BLaER1 treated with 17β-estradiol and CSF1 and Interleukin-3, amounts not matched to agents 10 nM and 100 nM (cell line): ENCODE measurements around the gene IRAK2.

Source experiments
- H3K27ac ChIP-seq, 11 experiments: shearing (Covaris generic); formaldehyde crosslinking; 2 replicates each; pipeline ENCODE4 v1.8.1; 2022
- H3K27me3 ChIP-seq, 11 experiments: shearing (Covaris generic); formaldehyde crosslinking; 2 replicates each; pipeline ENCODE4 v1.8.1; 2022
- H3K36me3 ChIP-seq, 11 experiments: shearing (Covaris generic); formaldehyde crosslinking; 2 replicates each; pipeline ENCODE4 v1.8.1; 2022
- H3K4me1 ChIP-seq, 10 experiments: shearing (Covaris generic); formaldehyde crosslinking; 2 replicates each; pipeline ENCODE4 v1.8.1; 2022
- H3K4me2 ChIP-seq, 11 experiments: shearing (Covaris generic); formaldehyde crosslinking; 2 replicates each; pipeline ENCODE4 v1.8.1; 2022
- H3K4me3 ChIP-seq, 10 experiments: shearing (Covaris generic); formaldehyde crosslinking; 2 replicates each; pipeline ENCODE4 v1.8.1; 2022
- H3K9ac ChIP-seq, 11 experiments: shearing (Covaris generic); formaldehyde crosslinking; 2 replicates each; pipeline ENCODE4 v1.8.1; 2022
- H3K9me3 ChIP-seq, 11 experiments: shearing (Covaris generic); formaldehyde crosslinking; replicated peaks in 1 of 11; 2 replicates each; pipeline ENCODE4 v1.8.1; 2022
- H4K20me1 ChIP-seq, 11 experiments: shearing (Covaris generic); formaldehyde crosslinking; 2 replicates each; pipeline ENCODE4 v1.8.1; 2022
- Cebpa-rat ChIP-seq, 11 experiments: shearing (Covaris generic); IDR thresholded peaks; 2 replicates each; pipeline ENCODE4 v1.8.1; 2022

IRAK2 gene

DNA sequence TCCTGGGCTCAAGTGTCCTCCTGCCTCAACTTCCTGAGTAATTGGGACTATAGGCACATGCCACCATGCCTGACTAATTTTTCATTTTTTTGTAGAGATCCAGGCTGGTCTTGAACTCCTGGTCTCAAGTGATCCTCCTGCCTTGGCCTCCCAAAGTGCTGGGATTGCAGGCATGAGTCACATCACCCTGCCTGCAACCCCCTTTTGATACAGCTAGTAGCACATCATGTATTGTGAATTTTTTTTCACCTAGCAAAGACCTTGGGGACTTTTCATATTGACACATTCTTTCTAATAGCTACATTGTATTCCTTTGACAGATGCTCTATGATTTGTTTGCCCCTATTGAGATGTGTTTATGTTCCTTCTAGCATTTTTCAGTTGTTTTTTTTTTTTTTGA lies 14.2 kb downstream of the IRAK2 start:
- no peaks in the 10 kb centered on the region for H4K20me1 ChIP-seq
- TF ChIP-seq Cebpa-rat (IDR thresholded peaks at IDR 0.05): no peak
- H3K27ac ChIP-seq: peak overlapping the region in 8 of 11 experiments; percentile 13 to 99 (median 96); a peak in 10 of 22 replicates
- no peaks in the 10 kb centered on the region for H3K9me3 ChIP-seq
- no peaks in the 10 kb centered on the region for H3K27me3 ChIP-seq
- H3K36me3 ChIP-seq: peaks cover 0 to 52% (median 22%) of the 10 kb centered on the region in 11 experiments; a peak in 16 of 22 replicates
- peak overlapping the region in 10 of 11 experiments; percentile 3 to 96 (median 92); a peak in 14 of 22 replicates for H3K4me2 ChIP-seq
- peaks cover 60 to 92% (median 79%) of the 10 kb centered on the region in 10 experiments for H3K4me1 ChIP-seq
- H3K4me3 ChIP-seq: no peak overlapping the region
- H3K9ac ChIP-seq: peak overlapping the region in 1 of 11 experiments; percentile 6; a peak in 1 of 22 replicates

DNA sequence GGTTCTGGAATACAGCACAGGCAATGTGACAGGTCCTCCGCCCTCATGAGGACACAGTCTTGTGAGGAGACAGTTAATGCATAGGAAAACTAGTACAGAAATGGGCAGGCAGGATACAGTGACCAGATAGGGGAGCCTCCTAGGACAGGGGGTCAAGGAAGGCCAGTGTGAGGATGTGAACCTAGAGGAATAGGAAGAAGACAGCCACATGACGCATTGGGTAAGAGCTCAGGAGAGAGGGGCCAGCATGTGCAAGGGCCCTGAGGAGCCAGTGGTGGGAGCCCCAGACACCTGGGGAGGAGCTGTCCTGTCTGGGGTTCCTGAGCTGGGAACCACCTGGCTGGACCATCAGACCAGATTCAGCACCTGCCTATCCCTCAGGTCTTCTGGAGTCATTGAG lies 15.6 kb downstream of the IRAK2 start:
- H3K9ac ChIP-seq: peak overlapping the region; percentile 47 to 86 (median 80); a peak in 20 of 22 replicates
- peak overlapping the region in 4 of 10 experiments; percentile 1 to 48 (median 17); a peak in 3 of 20 replicates for H3K4me3 ChIP-seq
- H3K27me3 ChIP-seq: no peaks in the 10 kb centered on the region
- H3K27ac ChIP-seq: peak overlapping the region; percentile 44 to 99 (median 96); a peak in 21 of 22 replicates
- no peaks in the 10 kb centered on the region for H4K20me1 ChIP-seq
- no peaks in the 10 kb centered on the region for H3K9me3 ChIP-seq
- no peak for TF ChIP-seq Cebpa-rat (IDR thresholded peaks at IDR 0.05)
- peaks cover 0 to 59% (median 27%) of the 10 kb centered on the region in 11 experiments; a peak in 16 of 22 replicates for H3K36me3 ChIP-seq
- H3K4me2 ChIP-seq: peak overlapping the region; percentile 70 to 96 (median 90)
- peaks cover 74 to 92% (median 83%) of the 10 kb centered on the region in 10 experiments for H3K4me1 ChIP-seq

DNA sequence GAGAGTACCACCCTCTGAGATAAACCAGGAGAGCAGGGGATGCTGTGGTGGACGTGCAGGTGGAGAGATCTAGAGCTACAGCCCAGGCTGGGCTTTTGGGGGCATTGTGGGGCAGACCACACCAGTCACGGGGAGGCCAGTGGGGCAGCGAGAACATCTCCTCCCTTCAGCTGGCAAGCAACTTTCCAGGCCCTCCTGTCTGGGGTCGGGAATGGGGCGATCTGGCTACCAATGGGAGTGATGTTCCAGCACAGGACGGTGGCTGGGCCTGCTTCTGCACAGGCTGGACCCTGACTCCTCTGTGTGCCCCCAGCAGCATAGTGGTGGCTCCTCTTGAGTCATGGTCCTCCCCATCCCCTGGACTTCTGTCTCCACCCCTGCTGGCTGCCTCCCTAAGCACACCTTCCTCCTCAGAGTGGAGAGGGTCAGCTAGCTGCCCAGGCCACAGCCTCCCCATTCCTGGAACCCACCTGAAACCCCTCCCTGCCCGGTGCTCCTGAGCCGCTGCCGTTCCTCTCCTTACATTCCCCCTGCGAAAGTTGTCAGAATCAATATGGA lies 16.1 kb downstream of the IRAK2 start:
- Histone ChIP-seq H3K9ac (peak overlapping the region; percentile 47 to 86 (median 80); a peak in 21 of 22 replicates), H3K27ac (peak overlapping the region; percentile 44 to 99 (median 96); a peak in 21 of 22 replicates), H3K9me3 (no peaks in the 10 kb centered on the region), H3K27me3 (no peaks in the 10 kb centered on the region), H3K36me3 (peaks cover 0 to 59% (median 27%) of the 10 kb centered on the region in 11 experiments; a peak in 16 of 22 replicates), H3K4me2 (peak overlapping the region; percentile 70 to 96 (median 90)), H3K4me3 (peak overlapping the region in 6 of 10 experiments; percentile 1 to 48 (median 8); a peak in 6 of 20 replicates), H3K4me1 (peaks cover 79 to 92% (median 87%) of the 10 kb centered on the region in 10 experiments), H4K20me1 (no peaks in the 10 kb centered on the region)
- no peak for TF ChIP-seq Cebpa-rat (IDR thresholded peaks at IDR 0.05)

DNA sequence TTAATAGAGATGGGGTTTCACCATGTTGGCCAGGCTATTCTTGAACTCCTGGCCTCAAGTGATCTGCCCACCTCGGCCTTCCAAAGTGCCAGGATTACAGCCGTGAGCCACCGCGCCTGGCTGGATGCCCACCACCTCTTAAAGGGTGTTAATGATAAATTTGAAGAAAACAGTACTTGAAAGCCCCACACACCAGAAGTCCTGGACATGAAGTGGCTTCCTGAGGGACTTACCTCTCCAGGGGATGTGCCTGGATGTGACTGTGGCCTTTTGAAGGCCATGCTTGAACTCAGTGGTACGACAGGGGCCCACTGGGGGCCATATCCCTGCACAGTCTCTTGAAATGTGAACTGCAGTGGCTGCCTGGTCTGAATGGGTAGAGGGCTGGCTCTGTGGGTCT lies 18.2 kb downstream of the IRAK2 start:
- Histone ChIP-seq H3K4me1 (peaks cover 95 to 100% (median 99%) of the 10 kb centered on the region in 10 experiments), H3K4me3 (no peak overlapping the region)

DNA sequence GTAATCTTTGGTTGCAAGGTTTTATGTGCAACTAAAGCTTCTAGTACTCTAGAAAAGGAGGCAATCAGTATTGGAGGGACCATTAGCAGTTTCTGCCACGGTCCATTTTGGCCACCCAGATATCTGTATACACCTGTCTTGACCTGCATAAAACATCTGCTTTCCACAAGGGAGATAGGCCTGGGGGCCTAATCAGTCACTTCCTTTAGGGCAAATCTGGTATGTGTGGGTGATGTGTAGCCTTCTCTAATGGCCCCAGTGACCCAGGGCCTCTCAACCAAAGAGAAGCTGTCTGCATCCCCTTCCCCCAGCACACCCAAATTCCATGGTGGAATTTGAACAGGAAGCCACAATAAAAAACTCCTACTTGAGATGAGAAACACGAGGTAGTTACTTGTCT lies 19.5 kb downstream of the IRAK2 start:
- TF ChIP-seq Cebpa-rat (IDR thresholded peaks at IDR 0.05): no peak
- peak overlapping the region; percentile 49 to 96 (median 90) for H3K4me2 ChIP-seq
- no peaks in the 10 kb centered on the region for H3K27me3 ChIP-seq
- no peaks in the 10 kb centered on the region for H3K9me3 ChIP-seq
- no peaks in the 10 kb centered on the region for H4K20me1 ChIP-seq
- peaks cover 0 to 47% (median 15%) of the 10 kb centered on the region in 11 experiments; a peak in 14 of 22 replicates for H3K36me3 ChIP-seq
- 0 out of 20 replicates have a peak overlapping the region, but pooled peaks of 1 of the 10 experiments have one; percentile 10 for H3K4me3 ChIP-seq
- H3K27ac ChIP-seq: peak overlapping the region in 10 of 11 experiments; percentile 77 to 99 (median 96); a peak in 19 of 22 replicates
- peaks cover 96 to 100% (median 100%) of the 10 kb centered on the region in 10 experiments for H3K4me1 ChIP-seq
- H3K9ac ChIP-seq: peak overlapping the region in 8 of 11 experiments; percentile 78 to 86 (median 82); a peak in 13 of 22 replicates

More for the DNA sequence above, 18.2 kb downstream of the IRAK2 start:
- Histone ChIP-seq H3K9me3 (no peaks in the 10 kb centered on the region), H3K4me2 (peak overlapping the region; percentile 49 to 96 (median 90)), H3K27ac (peak overlapping the region in 10 of 11 experiments; percentile 77 to 99 (median 96); a peak in 19 of 22 replicates), H3K27me3 (no peaks in the 10 kb centered on the region), H3K36me3 (peaks cover 0 to 50% (median 19%) of the 10 kb centered on the region in 11 experiments; a peak in 16 of 22 replicates), H3K9ac (peak overlapping the region in 10 of 11 experiments; percentile 11 to 86 (median 80); a peak in 19 of 22 replicates), H4K20me1 (no peaks in the 10 kb centered on the region)
- TF ChIP-seq Cebpa-rat (IDR thresholded peaks at IDR 0.05): no peak

DNA sequence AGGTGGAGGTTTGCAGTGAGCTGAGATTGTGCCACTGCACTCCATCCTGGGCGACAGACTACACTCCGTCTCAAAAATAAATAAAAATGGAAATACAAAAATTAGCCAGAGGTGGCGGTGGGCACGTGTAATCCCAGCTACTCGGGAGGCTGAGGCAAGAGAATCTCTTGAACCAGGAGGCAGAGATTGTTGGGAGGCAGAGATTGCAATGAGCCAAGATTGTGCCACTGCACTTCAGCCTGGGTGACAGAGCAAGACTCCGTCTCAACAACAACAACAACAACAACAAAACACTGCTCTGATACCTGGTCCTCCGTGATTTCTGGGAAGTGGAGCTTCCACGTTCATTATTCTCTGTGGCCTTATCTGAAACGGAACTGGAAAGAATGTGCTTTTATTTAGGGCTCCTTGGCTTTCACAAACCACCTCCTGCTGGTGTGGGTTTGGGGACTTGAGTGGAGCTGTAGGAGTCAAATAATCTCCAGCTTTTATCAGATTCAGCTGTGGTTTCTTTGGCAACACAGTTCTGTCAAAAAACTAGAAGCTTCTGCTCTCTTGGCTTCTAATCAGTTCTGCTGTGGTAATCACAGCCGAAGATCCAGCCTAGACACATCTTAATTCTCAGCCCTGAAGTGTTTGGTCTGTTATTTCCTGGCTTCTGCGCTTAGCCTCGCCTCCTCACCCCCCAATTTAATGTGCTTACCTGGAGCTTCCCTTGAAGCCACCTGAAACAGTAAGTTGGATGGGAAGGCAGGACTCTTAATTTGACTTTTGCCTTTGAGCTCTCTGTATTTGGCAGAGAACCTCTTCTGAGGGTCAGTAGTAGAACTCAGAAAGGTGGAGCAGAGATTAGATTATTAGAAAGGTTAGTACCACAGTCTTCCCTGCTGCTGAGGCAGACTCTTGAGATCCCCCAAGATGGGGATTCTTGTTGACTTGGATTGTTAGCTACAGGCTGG lies 21.4 kb downstream of the IRAK2 start:
- H3K27me3 ChIP-seq: no peaks in the 10 kb centered on the region
- H3K4me3 ChIP-seq: peak overlapping the region in 9 of 10 experiments; percentile 5 to 55 (median 41); a peak in 17 of 20 replicates
- no peaks in the 10 kb centered on the region for H3K9me3 ChIP-seq
- peak overlapping the region; percentile 41 to 90 (median 85); a peak in 21 of 22 replicates for H3K9ac ChIP-seq
- 0 out of 22 replicates have a peak, but pooled peaks of 2 of the 11 experiments have one; percentile 7 to 11 for TF ChIP-seq Cebpa-rat (IDR thresholded peaks at IDR 0.05)
- H3K4me1 ChIP-seq: peaks cover 96 to 100% (median 100%) of the 10 kb centered on the region in 10 experiments
- H3K4me2 ChIP-seq: peak overlapping the region; percentile 70 to 97 (median 93)
- H3K27ac ChIP-seq: peak overlapping the region; percentile 77 to 99 (median 98)
- no peaks in the 10 kb centered on the region for H4K20me1 ChIP-seq
- H3K36me3 ChIP-seq: peaks cover 0 to 35% (median 6%) of the 10 kb centered on the region in 11 experiments; a peak in 11 of 22 replicates

DNA sequence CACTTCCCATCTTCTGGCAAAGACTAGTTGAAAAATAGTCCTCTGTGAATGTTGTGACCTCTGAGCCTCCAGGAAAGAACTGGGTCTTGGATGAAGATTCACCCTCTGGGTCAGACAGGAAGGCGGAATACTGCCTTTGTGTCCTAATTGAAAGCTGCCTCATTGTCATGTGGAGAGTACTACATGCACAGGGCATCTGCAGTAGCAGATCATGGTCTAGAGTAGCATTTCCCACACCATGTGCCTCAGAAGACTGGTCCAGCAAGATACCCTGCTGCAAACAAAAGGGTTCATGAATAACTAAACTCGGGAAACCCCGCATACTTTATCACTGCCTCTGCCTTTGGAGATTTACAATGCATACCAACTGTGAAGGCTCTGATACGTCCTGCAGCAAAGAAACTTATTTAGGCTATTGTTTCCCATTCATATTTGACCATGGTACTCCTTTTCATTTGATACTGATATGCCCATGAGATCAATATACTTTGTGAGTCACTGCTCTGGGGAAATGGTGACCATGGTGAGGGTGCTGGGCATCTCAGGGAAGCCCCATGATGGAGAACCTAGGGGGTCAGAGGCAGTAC lies 22.7 kb downstream of the IRAK2 start:
- Histone ChIP-seq H3K27me3 (no peaks in the 10 kb centered on the region), H3K4me1 (peaks cover 100% of the 10 kb centered on the region in 10 experiments), H3K9me3 (no peaks in the 10 kb centered on the region), H3K4me3 (peak overlapping the region in 7 of 10 experiments; percentile 14 to 55 (median 44); a peak in 13 of 20 replicates), H3K36me3 (peaks cover 0 to 35% (median 6%) of the 10 kb centered on the region in 11 experiments; a peak in 11 of 22 replicates), H3K9ac (peak overlapping the region; percentile 41 to 90 (median 85); a peak in 19 of 22 replicates), H3K27ac (peak overlapping the region; percentile 77 to 99 (median 98); a peak in 21 of 22 replicates), H4K20me1 (no peaks in the 10 kb centered on the region), H3K4me2 (peak overlapping the region; percentile 70 to 97 (median 93))
- TF ChIP-seq Cebpa-rat (IDR thresholded peaks at IDR 0.05): no peak

DNA sequence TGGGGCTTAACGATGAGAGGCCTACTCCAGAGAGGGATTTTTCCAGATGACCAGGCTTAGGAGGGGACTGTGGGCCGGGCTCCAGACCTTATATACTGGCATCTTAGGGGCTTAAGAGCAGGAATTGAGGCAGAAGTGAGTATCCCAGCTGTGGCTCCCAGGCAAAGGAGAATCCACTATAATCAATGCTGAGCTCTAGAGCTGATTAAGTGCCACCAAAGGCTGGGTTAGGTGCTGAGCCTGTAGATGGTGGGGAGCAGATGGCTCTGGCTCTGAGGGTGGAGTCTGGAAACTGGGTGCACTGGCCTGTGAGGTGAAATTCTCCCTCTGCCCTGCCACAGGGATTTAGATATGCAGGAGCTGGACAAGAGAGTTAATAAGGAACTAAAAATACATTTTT lies 23.2 kb downstream of the IRAK2 start:
- Histone ChIP-seq H4K20me1 (no peaks in the 10 kb centered on the region), H3K4me1 (peaks cover 99 to 100% (median 100%) of the 10 kb centered on the region in 10 experiments), H3K36me3 (peaks cover 0 to 33% (median 6%) of the 10 kb centered on the region in 11 experiments; a peak in 11 of 22 replicates), H3K9ac (peak overlapping the region; percentile 5 to 90 (median 85); a peak in 18 of 22 replicates), H3K4me3 (peak overlapping the region in 5 of 10 experiments; percentile 26 to 55 (median 45); a peak in 6 of 20 replicates), H3K27me3 (no peaks in the 10 kb centered on the region), H3K9me3 (no peaks in the 10 kb centered on the region), H3K27ac (peak overlapping the region; percentile 77 to 99 (median 98)), H3K4me2 (peak overlapping the region; percentile 70 to 97 (median 93))
- TF ChIP-seq Cebpa-rat (IDR thresholded peaks at IDR 0.05): no peak
